Activated naive CD4-positive, alpha-beta T cell treated with anti-CD3 and anti-CD28 coated beads, Interleukin-2, amount 50 U/mL, for 24 hours (primary cell): ENCODE data around the gene PACRG.

ENCODE experiments used
- H3K27ac Mint-ChIP-seq: one replicate; pipeline ENCODE4 v1.8.0; 2021; ENCODE audit warnings: mild to moderate bottlenecking, mixed read lengths
- H3K27me3 Mint-ChIP-seq: one replicate; pipeline ENCODE4 v1.8.0; 2021; ENCODE audit warnings: mixed read lengths
- H3K36me3 Mint-ChIP-seq: one replicate; pipeline ENCODE4 v1.8.0; 2021; ENCODE audit warnings: mixed read lengths
- H3K4me1 Mint-ChIP-seq: one replicate; pipeline ENCODE4 v1.8.0; 2021; ENCODE audit warnings: mixed read lengths
- H3K4me3 Mint-ChIP-seq: one replicate; pipeline ENCODE4 v1.8.0; 2021; ENCODE audit warnings: mild to moderate bottlenecking, mixed read lengths
- H3K9me3 Mint-ChIP-seq: one replicate; pipeline ENCODE4 v1.8.0; 2021; ENCODE audit warnings: mixed read lengths

The PACRG gene

GRCh38 chr6:163209005-163209404 is 481.2 kb downstream of the PACRG start:
- H3K27ac Mint-ChIP-seq, result no peak overlapping the region
- H3K27me3 Mint-ChIP-seq, result peaks cover 9% of the 10 kb centered on the region
- no peaks in the 10 kb centered on the region for H3K4me1 Mint-ChIP-seq
- H3K36me3 Mint-ChIP-seq, result no peaks in the 10 kb centered on the region
- H3K9me3 Mint-ChIP-seq, result peaks cover 14% of the 10 kb centered on the region
- no peak overlapping the region for H3K4me3 Mint-ChIP-seq

DNA sequence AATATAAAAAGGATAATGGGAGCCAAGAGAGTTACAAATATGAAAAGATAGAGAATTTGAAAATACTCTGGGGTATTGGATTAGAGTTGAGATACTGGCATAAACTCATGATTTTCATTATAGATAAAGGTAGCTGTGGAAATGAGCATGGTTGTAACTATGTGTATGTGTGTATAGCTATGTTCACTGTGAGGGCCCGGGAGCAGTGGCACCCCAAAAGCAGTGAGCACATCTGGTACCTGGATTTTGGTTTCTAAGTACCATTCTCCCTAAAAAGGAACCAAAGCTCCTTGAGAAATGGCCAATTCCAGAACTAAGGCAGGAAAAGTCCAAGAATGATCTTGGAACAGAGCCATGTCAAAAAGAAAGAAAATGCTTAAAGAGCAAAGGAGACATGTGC is 484.3 kb downstream of the PACRG start:
- H3K4me3 Mint-ChIP-seq, result no peak overlapping the region
- no peaks in the 10 kb centered on the region for H3K36me3 Mint-ChIP-seq
- H3K27me3 Mint-ChIP-seq, result peaks cover 2% of the 10 kb centered on the region
- H3K9me3 Mint-ChIP-seq, result peaks cover 9% of the 10 kb centered on the region
- no peak overlapping the region for H3K27ac Mint-ChIP-seq
- H3K4me1 Mint-ChIP-seq, result no peaks in the 10 kb centered on the region

- no peaks in the 10 kb centered on the region for H3K4me1 Mint-ChIP-seq
- no peak overlapping the region for H3K27ac Mint-ChIP-seq
- peaks cover 4% of the 10 kb centered on the region for H3K27me3 Mint-ChIP-seq
- no peak overlapping the region for H3K4me3 Mint-ChIP-seq
- H3K9me3 Mint-ChIP-seq, result peaks cover 9% of the 10 kb centered on the region
- no peaks in the 10 kb centered on the region for H3K36me3 Mint-ChIP-seq
Observed at GRCh38 chr6:163214259-163214658, 486.5 kb downstream of the PACRG start.

DNA sequence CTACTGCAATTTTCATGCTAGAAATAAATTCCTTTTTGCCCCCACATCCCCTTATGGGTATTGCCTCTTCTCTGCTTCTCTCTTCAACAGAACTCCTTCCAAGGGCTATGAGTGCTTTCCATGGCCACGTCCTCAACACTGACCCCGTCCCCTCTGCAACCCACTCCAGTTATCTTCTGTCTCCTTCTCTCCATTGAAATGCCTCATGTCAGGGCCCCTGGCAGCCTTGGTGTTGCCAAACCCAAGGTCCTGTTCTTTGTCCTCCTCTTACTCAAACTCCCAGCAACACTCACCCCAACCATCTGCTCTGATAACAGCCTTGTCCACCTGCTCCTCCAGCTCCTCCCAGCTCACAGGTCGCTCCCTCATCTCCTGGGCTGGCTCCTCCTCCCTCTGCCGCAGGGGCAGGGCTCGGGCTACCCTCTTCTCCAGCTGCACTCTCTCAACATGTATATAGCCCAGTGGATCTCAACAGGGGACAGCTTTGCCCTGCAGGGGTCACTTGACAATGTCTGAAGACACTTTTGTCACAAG is 490.7 kb downstream of the PACRG start:
- Mint-ChIP-seq H3K4me1 (no peaks in the 10 kb centered on the region), H3K36me3 (no peaks in the 10 kb centered on the region), H3K27me3 (peaks cover 4% of the 10 kb centered on the region), H3K27ac (no peak overlapping the region), H3K4me3 (no peak overlapping the region), H3K9me3 (peaks cover 2% of the 10 kb centered on the region)

GRCh38 chr6:163226181-163226835 is 498.5 kb downstream of the PACRG start:
- Mint-ChIP-seq H3K36me3 (no peaks in the 10 kb centered on the region), H3K9me3 (peaks cover 4% of the 10 kb centered on the region), H3K27me3 (peaks cover 3% of the 10 kb centered on the region)

GRCh38 chr6:163226836-163227485 is 499.2 kb downstream of the PACRG start:
- no peak overlapping the region for H3K4me3 Mint-ChIP-seq
- peaks cover 4% of the 10 kb centered on the region for H3K27me3 Mint-ChIP-seq
- H3K9me3 Mint-ChIP-seq, result peaks cover 4% of the 10 kb centered on the region
- H3K27ac Mint-ChIP-seq, result no peak overlapping the region
- no peaks in the 10 kb centered on the region for H3K36me3 Mint-ChIP-seq
- no peaks in the 10 kb centered on the region for H3K4me1 Mint-ChIP-seq

More at GRCh38 chr6:163226181-163226835, 498.5 kb downstream of the PACRG start:
- no peak overlapping the region for H3K27ac Mint-ChIP-seq
- H3K4me1 Mint-ChIP-seq, result no peaks in the 10 kb centered on the region
- H3K4me3 Mint-ChIP-seq, result no peak overlapping the region

DNA sequence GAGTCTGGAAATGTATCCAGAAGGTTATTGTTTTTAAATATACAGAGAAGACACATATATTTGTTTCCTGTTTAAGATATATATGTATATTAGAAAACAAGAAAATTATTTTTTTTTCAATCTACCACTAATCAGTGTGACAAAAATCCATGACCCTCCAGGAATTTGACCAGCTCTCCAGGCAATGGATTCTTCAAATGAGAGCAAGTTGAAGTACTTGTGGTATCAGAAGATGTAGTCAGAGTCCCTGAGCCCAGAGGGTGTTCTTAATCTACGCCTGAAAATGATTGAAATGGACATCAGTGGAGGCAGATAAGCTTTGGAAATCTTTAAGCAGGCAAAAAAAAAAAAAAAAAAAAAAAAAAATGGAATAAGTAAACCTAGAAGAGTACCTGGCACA is 500.3 kb downstream of the PACRG start:
- Mint-ChIP-seq H3K36me3 (no peaks in the 10 kb centered on the region), H3K27ac (no peak overlapping the region), H3K27me3 (peaks cover 5% of the 10 kb centered on the region), H3K9me3 (peaks cover 4% of the 10 kb centered on the region), H3K4me3 (no peak overlapping the region), H3K4me1 (no peaks in the 10 kb centered on the region)

GRCh38 chr6:163229050-163229449 is 501.3 kb downstream of the PACRG start:
- H3K4me3 Mint-ChIP-seq, result no peak overlapping the region
- H3K4me1 Mint-ChIP-seq, result no peaks in the 10 kb centered on the region
- H3K27ac Mint-ChIP-seq, result no peak overlapping the region
- H3K27me3 Mint-ChIP-seq, result peaks cover 8% of the 10 kb centered on the region
- H3K9me3 Mint-ChIP-seq, result no peaks in the 10 kb centered on the region
- H3K36me3 Mint-ChIP-seq, result no peaks in the 10 kb centered on the region

GRCh38 chr6:163230901-163231300 is 503.1 kb downstream of the PACRG start:
- Mint-ChIP-seq H3K27me3 (peaks cover 8% of the 10 kb centered on the region), H3K27ac (no peak overlapping the region), H3K36me3 (no peaks in the 10 kb centered on the region), H3K9me3 (no peaks in the 10 kb centered on the region), H3K4me3 (no peak overlapping the region), H3K4me1 (no peaks in the 10 kb centered on the region)

- Mint-ChIP-seq H3K27ac (no peak overlapping the region), H3K4me1 (no peaks in the 10 kb centered on the region), H3K27me3 (peaks cover 11% of the 10 kb centered on the region), H3K4me3 (no peak overlapping the region), H3K9me3 (no peaks in the 10 kb centered on the region), H3K36me3 (no peaks in the 10 kb centered on the region)
Observed at GRCh38 chr6:163231356-163232014, 503.7 kb downstream of the PACRG start.

GRCh38 chr6:163232015-163232523 is 504.3 kb downstream of the PACRG start:
- H3K4me3 Mint-ChIP-seq, result no peak overlapping the region
- peaks cover 11% of the 10 kb centered on the region for H3K27me3 Mint-ChIP-seq
- no peaks in the 10 kb centered on the region for H3K4me1 Mint-ChIP-seq
- no peak overlapping the region for H3K27ac Mint-ChIP-seq
- no peaks in the 10 kb centered on the region for H3K9me3 Mint-ChIP-seq
- H3K36me3 Mint-ChIP-seq, result no peaks in the 10 kb centered on the region

DNA sequence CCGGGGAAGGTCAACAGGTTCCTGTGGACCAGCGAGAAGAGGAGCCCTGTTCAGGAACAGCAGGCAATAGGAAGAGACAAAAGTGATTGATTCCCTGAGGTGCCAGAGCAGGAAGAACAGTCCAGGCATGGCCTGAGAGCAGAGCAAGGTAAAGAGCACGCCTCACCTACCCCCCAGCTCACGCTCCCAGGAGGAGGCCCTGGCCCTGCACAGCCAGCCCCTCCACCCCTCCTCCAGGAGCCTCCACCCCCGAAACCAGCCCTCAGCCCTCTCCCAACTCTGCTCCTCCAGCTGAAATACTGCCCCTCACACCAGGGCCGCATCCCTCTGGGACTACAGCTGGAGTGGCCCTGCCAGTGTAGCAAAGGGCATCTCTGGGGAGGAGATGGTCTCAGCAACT is 504.9 kb downstream of the PACRG start:
- no peaks in the 10 kb centered on the region for H3K4me1 Mint-ChIP-seq
- no peak overlapping the region for H3K4me3 Mint-ChIP-seq
- peaks cover 11% of the 10 kb centered on the region for H3K27me3 Mint-ChIP-seq
- H3K9me3 Mint-ChIP-seq, result no peaks in the 10 kb centered on the region
- no peak overlapping the region for H3K27ac Mint-ChIP-seq
- H3K36me3 Mint-ChIP-seq, result no peaks in the 10 kb centered on the region

- no peaks in the 10 kb centered on the region for H3K36me3 Mint-ChIP-seq
- no peak overlapping the region for H3K4me3 Mint-ChIP-seq
- no peaks in the 10 kb centered on the region for H3K9me3 Mint-ChIP-seq
- no peak overlapping the region for H3K27ac Mint-ChIP-seq
- H3K27me3 Mint-ChIP-seq, result peaks cover 13% of the 10 kb centered on the region
- no peaks in the 10 kb centered on the region for H3K4me1 Mint-ChIP-seq
Observed at GRCh38 chr6:163237110-163237509, 509.3 kb downstream of the PACRG start.

DNA sequence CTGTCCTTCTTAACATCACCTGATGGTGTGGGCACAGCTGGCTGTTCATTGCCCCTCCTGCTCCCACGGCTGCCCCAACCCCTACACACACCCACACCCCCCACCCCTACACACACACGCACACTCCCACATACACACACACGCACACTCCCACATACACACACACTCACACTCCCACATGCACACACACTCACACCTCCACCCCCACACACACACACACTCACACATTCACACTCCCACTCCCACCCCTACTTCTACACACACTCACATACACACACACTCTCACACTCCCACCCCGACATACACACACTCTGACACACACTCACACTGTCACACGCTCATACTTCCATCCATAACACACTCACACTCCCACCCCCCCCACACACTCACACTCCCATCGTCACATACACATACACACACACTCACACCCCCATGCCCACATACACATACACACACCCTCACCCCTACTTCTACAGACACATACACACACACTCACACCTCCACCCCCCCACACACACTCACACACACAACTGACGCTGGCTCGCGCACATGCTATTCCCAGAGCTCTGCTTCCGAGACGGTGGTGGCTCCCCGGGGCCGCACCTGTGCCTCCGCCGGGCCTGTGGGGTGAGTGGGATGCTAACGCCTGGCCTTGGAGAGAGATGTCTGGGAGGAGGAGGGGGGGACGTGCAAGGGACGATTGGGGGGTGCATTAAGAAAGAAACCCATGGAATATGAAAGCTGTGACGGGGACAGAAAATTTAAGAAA is 512.0 kb downstream of the PACRG start:
- no peak overlapping the region for H3K4me3 Mint-ChIP-seq
- no peaks in the 10 kb centered on the region for H3K4me1 Mint-ChIP-seq
- H3K27me3 Mint-ChIP-seq, result peaks cover 10% of the 10 kb centered on the region

DNA sequence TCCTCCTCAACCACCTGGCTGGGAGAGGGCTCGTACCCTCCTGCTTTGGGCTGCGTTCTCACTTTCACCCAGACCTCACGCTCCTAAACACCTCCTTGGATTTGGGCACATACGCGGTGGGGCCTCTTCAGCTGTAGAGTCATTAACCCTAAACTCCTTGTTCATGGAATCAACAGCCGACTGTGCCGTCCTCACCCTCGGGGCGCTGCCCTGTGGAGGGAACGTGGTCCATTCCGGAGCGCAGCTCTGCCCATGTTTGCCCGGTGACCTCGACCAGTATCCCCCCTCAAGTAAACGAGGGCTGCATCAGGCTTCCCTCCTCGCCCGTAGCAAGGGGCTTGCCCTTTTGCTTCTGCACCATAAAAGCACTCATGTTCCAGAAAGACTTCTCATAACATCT is 512.8 kb downstream of the PACRG start:
- Mint-ChIP-seq H3K4me1 (no peaks in the 10 kb centered on the region), H3K27ac (no peak overlapping the region), H3K4me3 (no peak overlapping the region), H3K27me3 (peaks cover 11% of the 10 kb centered on the region), H3K9me3 (no peaks in the 10 kb centered on the region), H3K36me3 (no peaks in the 10 kb centered on the region)

More for the DNA sequence above, 512.0 kb downstream of the PACRG start:
- Mint-ChIP-seq H3K9me3 (no peaks in the 10 kb centered on the region), H3K36me3 (no peaks in the 10 kb centered on the region), H3K27ac (no peak overlapping the region)
